RWPE2 (cell line): ENCODE measurements around the gene KLHL30.
"Not testable (repeated sequence)": the region's sequence is repeated elsewhere in the genome, so short reads cannot be mapped to it uniquely, and the experiment has no call there.

Experiments used
- ATAC-seq: fragments of 200-7000 bp; cut with Tn5 transposase; 3 replicates; pipeline ENCODE4 v1.9.1; 2021; ENCODE audit warnings: low read depth
- DNase-seq: peaks from one replicate; pipeline ENCODE4 v3.0.0-alpha.2; 2020; ENCODE audit warnings: low spot score
- H3K27ac ChIP-seq: fragments of 450-650 bp; 2 replicates; pipeline ENCODE4 v1.5.1; 2017; ENCODE audit warnings: mild to moderate bottlenecking; ENCODE audit not compliant: poor library complexity, severe bottlenecking
- H3K27me3 ChIP-seq: fragments of 250-450 bp; sonication (Bioruptor Pico); 2 replicates; pipeline ENCODE4 v1.5.1; 2021; ENCODE audit warnings: mild to moderate bottlenecking, moderate library complexity; ENCODE audit not compliant: insufficient read depth, poor library complexity, severe bottlenecking
- H3K36me3 ChIP-seq: fragments of 250-450 bp; sonication (Bioruptor Pico); 2 replicates; pipeline ENCODE4 v1.5.1; 2020; ENCODE audit warnings: low read depth, mild to moderate bottlenecking, moderate library complexity
- H3K4me1 ChIP-seq: fragments of 250-450 bp; sonication (Bioruptor Pico); 2 replicates; pipeline ENCODE4 v1.5.1; 2021; ENCODE audit warnings: mild to moderate bottlenecking, moderate library complexity; ENCODE audit not compliant: insufficient read depth, poor library complexity, severe bottlenecking
- H3K4me3 ChIP-seq: fragments of 250-450 bp; sonication (Bioruptor Pico); 2 replicates; pipeline ENCODE4 v1.5.1; 2021; ENCODE audit warnings: mild to moderate bottlenecking, moderate library complexity; ENCODE audit not compliant: severe bottlenecking
- H3K9me3 ChIP-seq: fragments of 250-450 bp; sonication (Bioruptor Pico); 2 replicates; pipeline ENCODE4 v1.5.1; 2021; ENCODE audit warnings: mild to moderate bottlenecking, moderate library complexity; ENCODE audit not compliant: severe bottlenecking
- TF ChIP-seq, protein P1 (sequence below): fragments of 450-650 bp; IDR thresholded peaks from one replicate; pipeline ENCODE4 v1.5.1; 2017; ENCODE audit warnings: mild to moderate bottlenecking, moderate library complexity; ENCODE audit not compliant: poor library complexity, severe bottlenecking

Gene KLHL30

DNA sequence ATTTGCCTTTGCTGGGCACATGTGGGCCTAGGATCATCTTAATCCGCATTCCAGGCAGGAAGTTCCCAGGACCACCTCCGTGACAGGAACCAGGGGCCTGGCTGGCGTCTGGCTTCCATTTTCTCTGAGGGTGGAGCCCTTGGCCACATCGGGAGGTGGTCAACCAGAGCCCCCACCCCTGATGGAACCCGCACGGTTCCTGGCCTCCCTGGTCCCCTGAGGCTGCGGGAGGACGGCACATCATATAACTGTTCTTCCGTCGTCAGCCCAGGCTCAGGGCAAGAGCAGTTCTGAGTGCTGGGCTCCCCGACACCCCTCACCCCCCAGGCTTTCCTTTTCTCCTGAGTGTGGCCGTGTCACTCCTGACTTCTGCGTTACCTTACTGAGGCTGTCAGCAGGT, 24.9 kb upstream of the KLHL30 start:
- ATAC-seq = no peak
- H3K4me3 ChIP-seq = no peak overlapping the region
- H3K9me3 ChIP-seq = peaks cover 9% of the 10 kb centered on the region
- no peak overlapping the region for H3K27ac ChIP-seq
- H3K4me1 ChIP-seq = no peaks in the 10 kb centered on the region
- TF ChIP-seq, protein P1, sequence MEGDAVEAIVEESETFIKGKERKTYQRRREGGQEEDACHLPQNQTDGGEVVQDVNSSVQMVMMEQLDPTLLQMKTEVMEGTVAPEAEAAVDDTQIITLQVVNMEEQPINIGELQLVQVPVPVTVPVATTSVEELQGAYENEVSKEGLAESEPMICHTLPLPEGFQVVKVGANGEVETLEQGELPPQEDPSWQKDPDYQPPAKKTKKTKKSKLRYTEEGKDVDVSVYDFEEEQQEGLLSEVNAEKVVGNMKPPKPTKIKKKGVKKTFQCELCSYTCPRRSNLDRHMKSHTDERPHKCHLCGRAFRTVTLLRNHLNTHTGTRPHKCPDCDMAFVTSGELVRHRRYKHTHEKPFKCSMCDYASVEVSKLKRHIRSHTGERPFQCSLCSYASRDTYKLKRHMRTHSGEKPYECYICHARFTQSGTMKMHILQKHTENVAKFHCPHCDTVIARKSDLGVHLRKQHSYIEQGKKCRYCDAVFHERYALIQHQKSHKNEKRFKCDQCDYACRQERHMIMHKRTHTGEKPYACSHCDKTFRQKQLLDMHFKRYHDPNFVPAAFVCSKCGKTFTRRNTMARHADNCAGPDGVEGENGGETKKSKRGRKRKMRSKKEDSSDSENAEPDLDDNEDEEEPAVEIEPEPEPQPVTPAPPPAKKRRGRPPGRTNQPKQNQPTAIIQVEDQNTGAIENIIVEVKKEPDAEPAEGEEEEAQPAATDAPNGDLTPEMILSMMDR = no peak
- no peaks in the 10 kb centered on the region for H3K27me3 ChIP-seq
- peak; percentile 19 for DNase-seq
- no peaks in the 10 kb centered on the region for H3K36me3 ChIP-seq

DNA sequence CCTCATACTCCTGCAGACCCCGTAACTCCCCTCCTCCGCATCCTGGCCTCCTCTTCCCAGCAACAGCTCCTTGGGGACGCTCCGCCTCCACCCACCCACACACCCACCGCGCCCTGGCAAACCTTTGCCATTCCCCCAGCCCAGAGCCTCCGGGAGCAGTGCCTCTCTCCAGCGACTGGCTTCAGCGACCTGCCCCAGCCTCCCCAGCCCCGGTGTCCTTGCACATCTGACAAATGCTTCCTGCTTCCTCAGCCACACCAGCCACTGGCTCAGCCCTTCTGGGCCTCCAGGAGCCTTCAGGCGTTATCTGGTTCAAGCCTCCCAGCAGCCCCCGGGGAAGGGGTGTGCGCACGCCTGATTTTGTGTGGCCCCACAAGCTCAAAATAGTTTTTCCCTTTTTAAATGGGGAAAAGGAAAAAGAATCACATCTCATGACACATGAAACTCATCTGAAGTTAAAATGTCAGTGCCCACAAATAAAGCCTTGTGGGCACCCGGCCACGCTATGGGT, 24.1 kb upstream of the KLHL30 start:
- TF ChIP-seq, protein P1 = no peak
- peak; percentile 38 for DNase-seq
- Histone ChIP-seq H3K27ac (no peak overlapping the region), H3K9me3 (peaks cover 9% of the 10 kb centered on the region), H3K4me3 (no peak overlapping the region), H3K27me3 (no peaks in the 10 kb centered on the region), H3K4me1 (no peaks in the 10 kb centered on the region), H3K36me3 (no peaks in the 10 kb centered on the region)
- ATAC-seq = no peak

DNA sequence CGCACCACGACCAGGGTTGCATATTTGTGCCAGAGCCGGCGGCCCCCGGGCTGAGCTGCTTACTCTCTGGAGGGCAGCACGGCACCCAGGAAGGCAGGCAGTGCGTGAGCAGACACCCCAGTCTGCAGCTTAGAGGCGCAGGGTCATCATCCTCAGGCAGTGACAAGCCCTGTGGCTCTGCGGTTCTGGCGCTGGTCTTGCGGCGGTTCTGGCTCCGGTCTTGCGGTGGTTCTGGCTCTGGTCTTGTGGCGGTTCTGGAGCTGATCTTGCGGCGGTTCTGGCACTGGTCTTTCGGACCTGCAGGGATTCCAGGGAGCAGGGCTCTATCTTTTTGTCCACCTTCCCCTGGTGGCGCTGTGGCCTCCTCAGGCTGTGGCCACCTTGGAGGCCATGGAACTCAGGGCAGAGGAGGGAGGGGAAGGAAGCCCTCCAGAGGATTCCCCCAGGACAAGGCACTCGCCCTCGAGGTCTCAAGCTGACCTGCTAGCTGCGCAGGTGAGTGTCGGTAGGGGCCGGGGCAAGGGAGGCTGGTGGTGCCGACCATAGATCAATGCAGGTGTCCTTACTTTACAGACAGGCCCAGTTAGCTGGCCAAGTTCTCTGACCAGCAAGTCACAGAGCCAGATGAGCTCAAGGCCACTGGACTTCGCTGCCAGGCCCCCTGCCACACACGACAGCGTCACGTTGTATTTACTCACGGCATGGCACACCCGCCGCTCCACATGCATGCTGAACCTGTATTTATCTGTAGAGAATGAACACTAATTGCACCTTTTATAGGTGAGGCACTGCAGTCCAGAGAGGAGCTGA, 23.4 kb upstream of the KLHL30 start:
- ATAC-seq (no peak), DNase-seq (peak; percentile 51)
- Histone ChIP-seq H3K27ac (no peak overlapping the region), H3K4me3 (no peak overlapping the region), H3K9me3 (peaks cover 9% of the 10 kb centered on the region), H3K27me3 (peaks cover 5% of the 10 kb centered on the region), H3K36me3 (no peaks in the 10 kb centered on the region), H3K4me1 (no peaks in the 10 kb centered on the region)
- TF ChIP-seq, protein P1 = no peak

DNA sequence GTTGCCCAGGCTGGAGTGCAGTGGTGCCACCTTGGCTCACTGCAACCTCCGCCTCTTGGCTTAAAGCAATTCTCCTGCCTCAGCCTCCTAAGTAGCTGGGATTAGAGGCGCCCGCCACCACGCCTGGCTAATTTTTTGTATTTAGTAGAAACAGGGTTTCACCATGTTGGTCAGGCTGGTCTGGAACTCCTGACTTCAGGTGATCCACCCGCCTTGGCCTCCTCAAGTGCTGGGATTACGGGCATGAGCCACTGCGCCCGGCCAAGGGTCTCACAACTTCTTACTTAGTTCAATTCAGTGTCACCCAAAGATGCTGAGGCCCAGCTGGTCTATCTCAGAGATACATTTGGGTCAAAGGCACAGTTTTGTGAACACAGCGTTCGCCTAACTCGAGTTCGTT, 22.8 kb upstream of the KLHL30 start:
- peak; percentile 18 for DNase-seq
- not testable (repeated sequence) for H3K9me3 ChIP-seq, H3K4me1 ChIP-seq, H3K36me3 ChIP-seq, H3K27ac ChIP-seq, H3K4me3 ChIP-seq, ATAC-seq, H3K27me3 ChIP-seq

DNA sequence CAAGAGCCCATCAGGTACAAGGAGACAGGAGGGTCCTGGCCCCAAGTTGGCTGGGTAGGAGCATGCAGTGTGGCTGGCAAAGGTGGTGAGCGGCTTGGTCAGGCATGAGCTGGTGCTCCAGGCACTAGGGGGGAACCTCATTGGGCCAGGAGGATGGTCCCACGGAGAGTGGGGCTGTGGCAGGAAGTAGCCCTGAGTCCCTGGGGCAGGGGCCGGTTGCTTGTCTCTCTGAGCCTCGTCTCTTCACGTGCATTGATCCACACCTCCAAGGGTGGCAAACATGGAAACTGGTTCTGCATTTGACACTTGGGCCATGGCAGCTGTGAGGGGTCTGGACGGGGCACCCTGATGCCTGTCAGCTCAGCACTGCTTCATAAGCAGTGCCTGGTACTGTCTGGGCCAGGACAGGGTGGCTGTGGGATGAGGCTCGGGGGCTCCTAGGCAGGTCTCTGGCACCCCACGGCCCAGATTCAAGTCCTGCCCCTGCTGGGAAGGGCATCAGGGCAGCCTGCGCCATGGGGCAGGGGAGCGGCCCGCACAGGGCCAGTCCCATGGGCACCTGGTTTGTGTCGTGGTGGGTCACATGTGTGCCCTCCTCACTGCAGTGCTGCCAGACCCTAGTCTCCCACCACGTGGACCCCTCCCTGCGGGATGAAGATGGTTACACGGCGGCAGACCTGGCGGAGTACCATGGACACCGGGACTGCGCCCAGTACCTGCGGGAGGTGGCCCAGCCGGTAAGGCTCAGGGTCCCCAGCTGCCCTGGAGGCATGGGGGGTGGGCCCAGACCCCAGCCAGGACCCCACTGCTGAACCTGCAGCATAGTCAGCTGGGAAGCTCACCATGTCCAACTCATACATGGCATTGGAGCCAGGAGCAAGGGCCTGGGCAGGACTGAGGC, 21.9 kb upstream of the KLHL30 start:
- TF ChIP-seq, protein P1 = no peak
- Histone ChIP-seq H3K9me3 (peaks cover 9% of the 10 kb centered on the region), H3K36me3 (no peaks in the 10 kb centered on the region), H3K4me1 (no peaks in the 10 kb centered on the region), H3K27me3 (peaks cover 10% of the 10 kb centered on the region), H3K4me3 (no peak overlapping the region), H3K27ac (no peak overlapping the region)
- DNase-seq = peak; percentile 47
- ATAC-seq = no peak
